ENCODE measurements around the gene DIAPH3. TPM values are rescaled to one million over a fixed set of nuclear protein-coding genes. Genes with fewer than 3 reads are reported as not detected.

DIAPH3 gene
- polyA plus RNA-seq, 2 of the 4 experiments (the other 2 are of a cell fraction): 10.8 to 13.6 TPM

DNA sequence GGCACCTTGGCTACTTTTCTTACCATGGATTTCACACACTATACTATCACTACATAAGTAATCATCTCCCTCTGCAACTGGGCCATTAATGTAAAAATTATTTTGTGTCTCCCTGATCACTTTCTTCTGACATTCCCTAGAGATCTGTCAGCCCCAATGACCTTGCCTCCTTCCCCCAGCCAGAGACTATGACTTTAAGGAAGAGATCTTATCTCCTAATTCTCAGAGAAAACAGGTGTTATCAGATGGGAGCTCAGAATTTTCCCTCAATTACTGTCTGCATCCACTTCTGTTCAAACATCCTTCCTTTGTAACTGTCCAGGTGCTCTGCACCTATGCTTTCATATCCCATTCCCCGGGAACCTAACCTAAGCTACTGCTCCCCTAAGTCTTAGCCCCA, 397.5 kb downstream of the DIAPH3 start:
- TF ChIP-seq, protein P1, sequence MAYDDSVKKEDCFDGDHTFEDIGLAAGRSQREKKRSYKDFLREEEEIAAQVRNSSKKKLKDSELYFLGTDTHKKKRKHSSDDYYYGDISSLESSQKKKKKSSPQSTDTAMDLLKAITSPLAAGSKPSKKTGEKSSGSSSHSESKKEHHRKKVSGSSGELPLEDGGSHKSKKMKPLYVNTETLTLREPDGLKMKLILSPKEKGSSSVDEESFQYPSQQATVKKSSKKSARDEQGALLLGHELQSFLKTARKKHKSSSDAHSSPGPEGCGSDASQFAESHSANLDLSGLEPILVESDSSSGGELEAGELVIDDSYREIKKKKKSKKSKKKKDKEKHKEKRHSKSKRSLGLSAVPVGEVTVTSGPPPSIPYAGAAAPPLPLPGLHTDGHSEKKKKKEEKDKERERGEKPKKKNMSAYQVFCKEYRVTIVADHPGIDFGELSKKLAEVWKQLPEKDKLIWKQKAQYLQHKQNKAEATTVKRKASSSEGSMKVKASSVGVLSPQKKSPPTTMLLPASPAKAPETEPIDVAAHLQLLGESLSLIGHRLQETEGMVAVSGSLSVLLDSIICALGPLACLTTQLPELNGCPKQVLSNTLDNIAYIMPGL (CRISPR knock-in tag; IDR thresholded peaks at IDR 0.05; ENCODE audit: borderline replicate concordance): no peak
- TF ChIP-seq BCL3 (IDR thresholded peaks at IDR 0.05) (no peak), BHLHE40 (IDR thresholded peaks at IDR 0.05; ENCODE audit: low read depth, low read length) (no peak), CHD4 (IDR thresholded peaks at IDR 0.05; ENCODE audit: borderline replicate concordance) (no peak), EHF (CRISPR knock-in tag; IDR thresholded peaks at IDR 0.05) (no peak), ZC3H11A (IDR thresholded peaks at IDR 0.05) (no peak), RAD21 (conservative IDR thresholded peaks at IDR 0.05 in 1 of 2, IDR thresholded peaks at IDR 0.05 in 1 of 2) (no peak), HOXA7 (CRISPR knock-in tag; IDR thresholded peaks at IDR 0.05) (no peak), TP53 (CRISPR knock-in tag; IDR thresholded peaks at IDR 0.05) (no peak), NPAS2 (CRISPR knock-in tag; IDR thresholded peaks at IDR 0.05; ENCODE audit: borderline replicate concordance) (no peak), MAFK (IDR thresholded peaks at IDR 0.05; ENCODE audit: partially characterized antibody) (no peak)
- TF ChIP-seq, protein P2, sequence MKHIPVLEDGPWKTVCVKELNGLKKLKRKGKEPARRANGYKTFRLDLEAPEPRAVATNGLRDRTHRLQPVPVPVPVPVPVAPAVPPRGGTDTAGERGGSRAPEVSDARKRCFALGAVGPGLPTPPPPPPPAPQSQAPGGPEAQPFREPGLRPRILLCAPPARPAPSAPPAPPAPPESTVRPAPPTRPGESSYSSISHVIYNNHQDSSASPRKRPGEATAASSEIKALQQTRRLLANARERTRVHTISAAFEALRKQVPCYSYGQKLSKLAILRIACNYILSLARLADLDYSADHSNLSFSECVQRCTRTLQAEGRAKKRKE (CRISPR knock-in tag; IDR thresholded peaks at IDR 0.05; ENCODE audit: low read depth): no peak
- ChIA-PET CTCF (no interaction called here), POLR2A (no interaction called here)
- ATAC-seq (no peak), FAIRE-seq (no peak), DNase-seq (ENCODE audit: low read depth in 1 of 2, low spot score in 1 of 2) (no peak)
- Histone ChIP-seq H3K9me3 (no peaks in the 10 kb centered on the region), H3K4me1 (no peaks in the 10 kb centered on the region), H3K4me2 (no peak overlapping the region), H3K4me3 (no peak overlapping the region), H3K27ac (no peak overlapping the region)
- 93% methylated on average over 1 of the region's 1 CpG for WGBS (ENCODE audit: missing lambda C conversion rate)

- TF ChIP-seq HDAC2 (IDR thresholded peaks at IDR 0.05) (no peak), RAD21 (conservative IDR thresholded peaks at IDR 0.05 in 1 of 2, IDR thresholded peaks at IDR 0.05 in 1 of 2) (no peak), GATA3 (IDR thresholded peaks at IDR 0.05; ENCODE audit: borderline replicate concordance) (no peak), MAZ (IDR thresholded peaks at IDR 0.05; ENCODE audit: borderline replicate concordance, low read depth, low read length) (no peak), RARB (CRISPR knock-in tag; IDR thresholded peaks at IDR 0.05) (no peak), ESRRA (IDR thresholded peaks at IDR 0.05; ENCODE audit: borderline replicate concordance, low read length) (no peak), FOSL2 (IDR thresholded peaks at IDR 0.05) (no peak), FOSL2 (CRISPR knock-in tag; IDR thresholded peaks at IDR 0.05) (no peak), TP53 (CRISPR knock-in tag; IDR thresholded peaks at IDR 0.05) (no peak), TFCP2L1 (CRISPR knock-in tag; IDR thresholded peaks at IDR 0.05) (no peak)
- TF ChIP-seq, protein P3, sequence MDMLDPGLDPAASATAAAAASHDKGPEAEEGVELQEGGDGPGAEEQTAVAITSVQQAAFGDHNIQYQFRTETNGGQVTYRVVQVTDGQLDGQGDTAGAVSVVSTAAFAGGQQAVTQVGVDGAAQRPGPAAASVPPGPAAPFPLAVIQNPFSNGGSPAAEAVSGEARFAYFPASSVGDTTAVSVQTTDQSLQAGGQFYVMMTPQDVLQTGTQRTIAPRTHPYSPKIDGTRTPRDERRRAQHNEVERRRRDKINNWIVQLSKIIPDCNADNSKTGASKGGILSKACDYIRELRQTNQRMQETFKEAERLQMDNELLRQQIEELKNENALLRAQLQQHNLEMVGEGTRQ (IDR thresholded peaks at IDR 0.05): no peak
- no peak overlapping the region for H3K4me3 ChIP-seq
- ATAC-seq: no peak
- DNase-seq (ENCODE audit: low read depth in 1 of 2, low spot score in 1 of 2): no peak
- FAIRE-seq: no peak
- H3K27ac ChIP-seq: no peak overlapping the region
- H3K4me1 ChIP-seq: no peaks in the 10 kb centered on the region
- no peak overlapping the region for H3K4me2 ChIP-seq
- ChIA-PET POLR2A (no interaction called here), CTCF (no interaction called here)
- no peaks in the 10 kb centered on the region for H3K9me3 ChIP-seq
Observed at GRCh38 chr13:59755632-59756290, 408.0 kb downstream of the DIAPH3 start.
